ENCODE data around the gene SLMAP.
A peak's percentile ranks its signal among the peaks of the same experiment; 100 is the strongest.

The SLMAP gene

GRCh38 chr3:57755741-57756527 lies at the start of gene SLMAP:
SLMAP (plus strand) TSS chr3:57756309; CDS start chr3:57757652, 1,343 bp downstream.
- peak; percentile 98 for DNase-seq (ENCODE audit: low spot score)

GRCh38 chr3:57706462-57706861 lies 49.6 kb upstream of the SLMAP start:
- no peak for DNase-seq (ENCODE audit: low spot score)

GRCh38 chr3:57709031-57709430 lies 47.1 kb upstream of the SLMAP start:
- no peak for DNase-seq (ENCODE audit: low spot score)

GRCh38 chr3:57709559-57709958 lies 46.5 kb upstream of the SLMAP start:
- no peak for DNase-seq (ENCODE audit: low spot score)

GRCh38 chr3:57715686-57716085 lies 40.4 kb upstream of the SLMAP start:
- DNase-seq (ENCODE audit: low spot score) = no peak

GRCh38 chr3:57717205-57717868 lies 38.8 kb upstream of the SLMAP start:
- no peak for DNase-seq (ENCODE audit: low spot score)

- DNase-seq (ENCODE audit: low spot score) = no peak
Observed at GRCh38 chr3:57718118-57718517, 38.0 kb upstream of the SLMAP start.

- no peak for DNase-seq (ENCODE audit: low spot score)
Observed at GRCh38 chr3:57726397-57726796, 29.7 kb upstream of the SLMAP start.

GRCh38 chr3:57727106-57727505 lies 29.0 kb upstream of the SLMAP start:
- no peak for DNase-seq (ENCODE audit: low spot score)

- DNase-seq (ENCODE audit: low spot score) = no peak
Observed at GRCh38 chr3:57729334-57730045, 26.6 kb upstream of the SLMAP start.

GRCh38 chr3:57730682-57731081 lies 25.4 kb upstream of the SLMAP start:
- no peak for DNase-seq (ENCODE audit: low spot score)

GRCh38 chr3:57731311-57731710 lies 24.8 kb upstream of the SLMAP start:
- no peak for DNase-seq (ENCODE audit: low spot score)

GRCh38 chr3:57733790-57734189 lies 22.3 kb upstream of the SLMAP start:
- no peak for DNase-seq (ENCODE audit: low spot score)

GRCh38 chr3:57735405-57735804 lies 20.7 kb upstream of the SLMAP start:
- DNase-seq (ENCODE audit: low spot score) = no peak

GRCh38 chr3:57737840-57738239 lies 18.3 kb upstream of the SLMAP start:
- no peak for DNase-seq (ENCODE audit: low spot score)

GRCh38 chr3:57738391-57738790 lies 17.7 kb upstream of the SLMAP start:
- no peak for DNase-seq (ENCODE audit: low spot score)

- DNase-seq (ENCODE audit: low spot score) = no peak
Observed at GRCh38 chr3:57740027-57740426, 16.1 kb upstream of the SLMAP start.

- no peak for DNase-seq (ENCODE audit: low spot score)
Observed at GRCh38 chr3:57743496-57743895, 12.6 kb upstream of the SLMAP start.

GRCh38 chr3:57745101-57745500 lies 11.0 kb upstream of the SLMAP start:
- DNase-seq (ENCODE audit: low spot score) = no peak

- DNase-seq (ENCODE audit: low spot score) = no peak
Observed at GRCh38 chr3:57746156-57747010, 9.7 kb upstream of the SLMAP start.

- DNase-seq (ENCODE audit: low spot score) = no peak
Observed at GRCh38 chr3:57749542-57749941, 6.6 kb upstream of the SLMAP start.

GRCh38 chr3:57752307-57752706 lies 3.8 kb upstream of the SLMAP start:
- no peak for DNase-seq (ENCODE audit: low spot score)

All from cerebellar cortex (tissue), 1 donor.